Embryonic facial prominence (tissue), 1 donor: ENCODE measurements around the gene ZNF90.
"Not testable (repeated sequence)": the region's sequence is repeated elsewhere in the genome, so short reads cannot be mapped to it uniquely, and the experiment has no call there.

Experiments used
- DNase-seq: peaks from one replicate; pipeline ENCODE4 v3.0.0-alpha.2; 2016; ENCODE audit errors: extremely low spot score

ZNF90 gene

DNA sequence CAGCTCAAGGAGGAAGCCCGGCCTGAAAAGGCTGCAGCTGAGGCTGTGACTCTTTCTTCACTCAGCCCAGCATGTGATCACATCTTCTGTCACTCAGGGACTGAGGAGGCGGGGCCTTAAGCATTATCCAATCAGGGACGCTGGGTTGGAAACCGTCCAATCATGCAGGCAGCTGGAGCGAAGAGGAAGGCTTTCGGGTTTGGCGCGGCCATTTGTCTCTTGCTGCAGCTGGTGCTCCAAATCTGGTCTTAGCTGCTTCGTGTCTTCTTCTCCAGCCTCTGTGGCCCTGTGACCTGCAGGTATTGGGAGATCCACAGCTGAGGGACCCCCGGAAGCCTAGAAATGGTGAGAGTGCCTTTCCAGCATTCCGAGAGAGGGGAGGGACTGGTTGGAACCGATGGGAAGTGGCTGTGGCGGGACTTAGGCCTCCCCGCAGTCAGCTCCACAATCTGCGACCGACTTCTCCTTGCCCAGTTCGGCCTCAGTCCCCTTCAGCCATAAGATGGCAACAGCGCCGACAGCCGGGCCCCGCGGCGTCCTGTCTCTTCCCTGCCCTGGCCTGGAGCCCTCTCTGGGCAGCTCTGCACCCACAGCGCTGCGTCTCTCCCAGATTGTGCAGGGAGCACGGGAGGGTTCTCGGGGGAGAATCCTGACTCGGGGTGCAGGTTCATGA is at the start of gene ZNF90:
TSS of gene ZNF90 (plus strand) at position 210 of the 673 bp plus-strand sequence. CDS start at position 343, 133 bp downstream.
- peak; percentile 87 for DNase-seq

DNA sequence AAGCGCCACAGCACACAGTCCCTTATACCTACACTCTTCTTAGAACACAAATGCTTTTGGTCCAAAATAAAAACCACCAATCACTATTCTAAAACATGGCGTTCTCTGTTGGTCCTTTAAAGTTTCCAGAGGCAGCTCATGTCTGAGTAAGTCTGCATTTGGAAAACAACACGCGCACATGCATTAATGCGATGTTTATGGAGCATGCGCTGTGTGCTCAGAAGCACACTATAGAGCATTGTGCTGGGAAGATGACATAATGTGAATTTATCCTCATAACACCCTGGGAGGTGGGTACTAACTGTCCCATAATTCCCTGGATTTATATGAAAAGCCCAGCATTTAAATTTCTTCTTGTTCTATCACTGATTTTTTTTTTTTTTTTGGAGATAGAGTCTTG is 49.2 kb upstream of the ZNF90 start:
- DNase-seq, result no peak

DNA sequence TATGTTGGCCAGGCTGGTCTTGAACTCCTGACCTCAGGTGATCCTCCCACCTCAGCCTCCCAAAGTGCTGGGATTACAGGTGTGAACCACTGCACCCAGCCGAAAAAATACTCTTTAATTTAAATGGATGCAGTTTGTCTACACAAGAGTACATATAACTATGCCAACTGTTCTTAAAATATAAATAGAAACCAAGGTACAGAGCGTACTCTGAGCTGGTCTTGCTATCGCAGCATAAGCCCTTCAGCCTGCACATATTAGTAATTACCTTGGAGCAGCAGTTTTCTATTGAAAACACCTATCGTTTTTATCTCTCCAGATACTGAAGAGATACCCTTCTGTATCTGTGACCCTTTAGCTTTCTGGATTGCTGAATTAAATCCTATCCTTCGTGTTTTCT is 41.9 kb upstream of the ZNF90 start:
- no peak for DNase-seq

DNA sequence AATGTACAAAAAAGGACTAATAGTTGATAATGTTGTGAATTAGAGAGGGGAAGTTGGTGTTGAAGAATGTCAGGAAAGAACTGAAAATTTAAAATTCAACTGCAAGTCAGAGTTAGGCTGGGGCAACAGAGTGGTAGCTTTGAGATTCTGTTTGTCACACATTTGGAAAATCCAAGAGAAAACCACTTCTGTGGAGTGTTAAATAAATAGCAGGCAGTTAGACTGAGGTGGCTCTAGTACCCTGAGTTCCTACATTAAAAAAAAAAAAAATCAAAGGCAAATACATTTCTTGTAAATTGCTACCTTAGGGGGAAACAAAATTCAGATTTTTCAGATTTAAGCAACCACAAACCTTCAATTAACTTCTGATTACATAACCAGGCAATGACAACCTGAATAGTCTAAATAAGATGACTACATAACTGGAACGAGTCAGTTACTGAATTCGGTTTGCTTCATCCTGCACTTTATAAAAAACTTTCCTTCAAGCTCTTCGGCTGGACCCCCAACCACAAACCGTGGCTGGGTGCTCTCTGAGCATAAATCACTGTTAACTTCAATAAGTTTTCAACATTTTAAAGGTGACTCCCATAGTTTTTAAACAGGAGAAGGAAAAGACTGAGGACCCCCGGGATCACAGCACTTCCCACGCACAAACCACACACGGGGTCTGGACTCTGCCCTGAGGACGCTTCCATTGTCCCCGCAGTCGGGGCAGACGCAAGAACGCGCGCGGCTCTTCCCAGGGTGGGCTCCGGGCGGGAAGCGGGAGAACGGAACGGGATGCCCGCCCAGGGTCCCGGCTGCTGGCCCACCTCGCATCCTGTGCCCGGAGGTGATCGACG is 39.2 kb upstream of the ZNF90 start:
- DNase-seq, result no peak

DNA sequence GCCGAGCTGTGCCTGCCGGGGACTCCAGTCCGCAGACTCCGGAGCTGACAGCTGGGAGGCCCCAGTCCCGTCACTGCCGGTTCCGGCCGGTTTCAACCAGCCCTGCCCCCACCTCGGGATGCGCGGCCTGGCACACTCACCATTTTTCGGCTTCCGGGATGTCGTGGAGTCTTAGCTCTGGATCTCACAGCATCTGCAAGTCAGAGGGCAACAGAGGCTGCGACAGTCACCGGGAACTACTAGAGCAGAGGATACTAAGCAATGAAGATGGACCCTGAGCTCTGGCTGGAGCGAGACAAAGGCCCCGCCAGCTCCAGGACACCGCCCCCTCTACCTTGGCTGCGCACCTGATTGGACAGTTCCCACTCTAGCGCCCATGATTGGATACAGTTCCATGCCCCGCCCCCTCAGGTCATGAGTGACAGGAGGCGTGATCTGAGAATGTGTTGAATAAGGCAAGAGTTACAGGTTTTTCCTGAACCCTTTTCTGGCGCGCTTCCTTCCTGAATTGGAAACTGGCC is 38.5 kb upstream of the ZNF90 start, which contains the start of gene ZNF682:
TSS of gene ZNF682 (minus strand) at position 303 of the 521 bp plus-strand sequence. CDS start at position 143, 160 bp downstream.
- peak; percentile 93 for DNase-seq

GRCh38 chr19:20044663-20045062 is 33.1 kb upstream of the ZNF90 start:
- DNase-seq, result no peak

DNA sequence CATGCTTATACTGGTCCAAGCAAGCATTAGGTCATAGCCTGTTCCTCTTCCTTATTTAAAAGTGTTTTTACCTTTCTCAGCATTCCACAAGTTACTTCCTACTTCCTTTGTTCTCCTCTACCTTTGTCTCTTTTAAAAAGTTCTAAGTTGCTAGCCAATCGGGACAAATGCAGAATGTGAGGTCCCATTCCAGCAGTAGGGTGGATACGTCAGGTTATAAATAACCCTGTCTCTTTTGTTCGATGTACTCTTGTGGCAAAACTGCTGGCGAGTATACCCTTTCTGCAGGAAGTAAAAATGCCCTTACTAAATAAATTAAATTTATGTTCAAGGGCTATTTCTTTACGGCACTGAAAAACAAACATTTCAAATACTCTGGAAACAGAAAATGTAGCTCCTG is 32.1 kb upstream of the ZNF90 start:
- not testable (repeated sequence) for DNase-seq

DNA sequence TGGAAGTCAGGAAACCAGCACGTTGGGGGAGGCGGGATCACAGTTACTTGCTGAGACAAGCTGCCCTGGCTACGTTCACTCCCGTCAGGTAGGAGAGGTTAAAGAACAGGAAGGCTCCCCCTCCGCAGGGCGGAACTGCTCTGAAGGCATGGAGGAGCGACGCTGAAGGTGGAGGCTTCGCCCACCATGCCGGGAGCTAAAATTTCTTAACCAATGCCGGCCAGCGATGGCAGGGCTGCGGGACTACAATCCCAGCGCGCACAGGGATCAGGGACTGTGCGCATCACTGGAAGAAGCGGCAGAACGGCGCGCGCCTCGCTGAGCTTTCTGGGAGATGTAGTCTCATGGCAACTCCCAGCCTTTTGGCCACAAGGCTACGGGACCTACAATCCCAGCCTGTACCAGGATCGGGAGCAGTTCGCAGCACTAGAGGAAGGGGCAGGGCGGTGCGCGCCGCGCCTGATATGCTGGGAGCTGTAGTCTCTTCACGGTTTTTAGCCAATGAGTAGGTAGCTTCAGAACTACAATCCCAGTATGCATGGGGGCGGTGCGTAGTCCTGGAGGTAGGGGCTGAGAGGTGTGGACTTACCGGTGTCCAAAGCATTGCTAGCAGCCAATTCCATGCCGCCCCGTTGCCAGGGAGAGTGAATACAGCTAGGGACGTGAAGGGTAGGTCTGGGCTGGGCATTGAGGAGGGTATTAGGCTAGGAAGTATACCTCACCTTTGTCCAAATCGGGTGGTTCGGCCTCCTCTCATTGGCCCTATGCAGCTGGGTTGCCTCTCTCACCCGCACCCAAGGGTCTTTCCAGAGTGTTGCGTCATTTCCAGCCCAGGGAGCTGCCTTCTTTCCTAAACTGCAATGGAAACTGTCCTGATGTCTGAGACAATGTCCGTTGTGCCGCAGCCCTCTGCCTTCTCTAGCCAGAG is 25.7 kb upstream of the ZNF90 start:
- peak; percentile 93 for DNase-seq

DNA sequence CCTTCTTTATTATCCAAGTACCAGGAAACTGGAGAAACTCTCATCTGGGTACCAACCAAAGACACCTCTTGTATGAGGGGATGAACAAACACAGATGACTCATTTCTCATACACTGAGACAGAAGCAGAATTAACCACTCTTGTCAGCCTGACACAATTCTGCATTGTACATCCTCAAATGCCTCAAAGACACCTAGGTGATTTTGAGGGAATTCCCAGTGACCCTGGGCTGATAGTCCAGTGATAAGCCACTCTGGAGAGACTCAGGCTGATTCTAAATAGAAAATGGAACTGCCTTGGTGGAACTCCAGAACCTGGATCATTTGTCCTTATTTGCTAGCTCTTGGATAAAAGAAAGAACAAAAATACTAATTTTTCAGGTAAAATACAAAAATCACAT is 19.1 kb upstream of the ZNF90 start:
- DNase-seq, result not testable (repeated sequence)

DNA sequence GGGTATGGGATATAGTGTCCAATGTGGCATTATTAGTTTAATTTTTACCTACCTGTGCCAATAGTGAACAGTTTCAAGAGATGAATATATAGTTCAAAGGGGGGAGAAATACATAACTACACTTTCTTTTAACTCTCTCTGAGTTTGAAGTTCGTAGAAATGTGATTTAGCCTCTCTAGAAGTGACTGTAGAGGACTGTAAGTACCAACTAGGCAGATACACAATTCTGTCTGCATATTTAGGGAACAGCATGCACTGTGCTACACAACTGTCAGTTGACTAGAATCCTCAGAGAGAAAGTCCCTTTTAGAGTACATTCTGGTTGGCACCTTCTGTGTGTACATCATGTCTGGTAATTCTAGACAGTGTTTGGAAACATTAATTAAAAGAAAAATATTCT is 17.5 kb upstream of the ZNF90 start:
- DNase-seq, result no peak

- no peak for DNase-seq
These were observed 10.9 kb upstream of the ZNF90 start for GRCh38 chr19:20066861-20067260.

GRCh38 chr19:20067943-20068342 is 9.9 kb upstream of the ZNF90 start:
- no peak for DNase-seq

DNA sequence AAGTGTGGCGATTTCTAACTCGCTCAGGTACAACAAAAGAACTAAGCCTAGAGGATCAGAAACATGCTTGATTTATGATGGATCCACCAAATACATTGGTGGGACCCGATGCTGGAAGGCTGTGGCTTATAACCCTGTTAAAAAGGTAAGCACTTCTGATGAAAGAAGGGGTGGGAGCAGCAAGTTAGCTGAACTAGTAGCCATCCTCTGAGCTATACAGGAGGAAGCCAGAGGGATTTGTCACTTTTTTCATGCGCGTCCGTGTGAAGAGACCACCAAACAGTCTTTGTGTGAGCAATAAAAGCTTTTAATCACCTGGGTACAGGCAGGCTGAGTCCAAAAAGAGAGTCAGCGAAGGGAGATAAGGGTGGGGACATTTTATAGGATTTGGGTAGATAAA is 9.2 kb upstream of the ZNF90 start:
- not testable (repeated sequence) for DNase-seq

GRCh38 chr19:20070691-20071090 is 7.1 kb upstream of the ZNF90 start:
- DNase-seq, result no peak

GRCh38 chr19:20072936-20073335 is 4.9 kb upstream of the ZNF90 start:
- no peak for DNase-seq

DNA sequence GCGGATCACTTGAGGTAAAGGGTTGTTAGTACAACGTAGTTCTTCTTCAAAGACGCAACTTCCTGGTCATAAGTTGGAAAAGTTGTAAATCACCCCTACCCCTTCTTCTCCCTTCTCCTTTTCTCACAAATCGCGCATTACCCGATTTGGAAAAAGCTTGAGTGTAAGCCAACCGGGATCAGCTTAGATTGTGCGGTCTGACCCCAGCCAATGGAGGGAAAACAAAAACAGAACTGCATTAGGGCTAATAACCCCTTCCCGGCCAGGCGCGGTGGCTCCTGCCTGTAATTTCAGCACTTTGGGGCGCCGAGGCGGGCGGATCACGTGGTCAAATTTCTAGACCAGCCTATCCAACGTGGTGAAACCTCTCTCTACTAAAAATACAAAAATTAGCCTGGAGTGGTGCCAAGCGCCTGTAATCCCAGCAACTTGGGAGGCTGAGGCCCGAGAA is 806 bp downstream of the ZNF90 start:
- DNase-seq, result no peak

GRCh38 chr19:20079476-20079875 is 1.7 kb downstream of the ZNF90 start:
- no peak for DNase-seq

DNA sequence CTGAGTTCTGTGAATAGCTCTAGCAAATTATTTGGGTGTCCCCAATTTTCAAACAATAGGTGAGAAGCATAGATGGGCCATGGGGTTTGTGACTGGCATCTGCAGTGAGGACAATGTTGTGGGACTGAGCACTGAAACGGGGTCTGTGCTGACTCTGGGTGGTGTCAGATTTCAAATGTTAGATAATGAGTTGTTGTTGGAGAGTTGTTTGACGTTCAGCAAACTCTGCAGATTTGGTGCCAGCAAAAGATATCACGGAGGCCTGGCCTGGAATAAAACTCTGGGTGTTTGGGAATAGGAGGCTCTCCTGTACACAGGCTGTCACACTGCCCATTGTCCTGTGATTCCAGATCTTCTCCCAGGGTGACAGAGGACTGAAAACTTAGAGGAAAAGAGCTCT is 2.9 kb downstream of the ZNF90 start:
- no peak for DNase-seq

GRCh38 chr19:20082232-20082833 is 4.5 kb downstream of the ZNF90 start:
- DNase-seq, result not testable (repeated sequence)

GRCh38 chr19:20082876-20083275 is 5.1 kb downstream of the ZNF90 start:
- DNase-seq, result not testable (repeated sequence)

GRCh38 chr19:20102097-20102496 is 24.3 kb downstream of the ZNF90 start:
- no peak for DNase-seq
